Loucy (cell line): ENCODE measurements around the gene COX7A2.

ENCODE experiments used
- EZH2phosphoT487 ChIP-seq: fragments of 200-600 bp; IDR thresholded peaks from 2 replicates; pipeline ENCODE4 v1.6.1; 2018; ENCODE audit warnings: antibody characterized with exemption, mild to moderate bottlenecking, moderate library complexity, borderline replicate concordance
- TF ChIP-seq, protein P1 (sequence below): fragments of 200-600 bp; sonication (generic); conservative IDR thresholded peaks from 2 replicates; pipeline ENCODE4 v1.5.1; 2014; ENCODE audit warnings: mild to moderate bottlenecking, antibody characterized with exemption, low read length

DNA sequence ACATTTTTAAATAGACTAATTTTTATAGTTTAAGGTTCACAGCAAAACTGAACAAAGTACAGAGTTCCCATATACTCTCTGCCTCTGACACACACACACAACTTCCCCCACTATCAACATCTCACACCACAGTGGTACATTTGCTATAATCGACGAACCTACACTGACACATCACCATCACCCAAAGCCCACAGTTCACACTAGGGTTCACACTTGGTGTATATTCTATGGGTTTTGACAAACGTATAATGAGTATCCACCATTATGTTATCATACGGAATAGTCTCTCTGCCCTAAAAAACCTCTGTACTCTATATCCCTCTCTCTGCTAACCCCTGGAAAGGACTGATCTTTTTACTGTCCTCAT, 25.4 kb upstream of the COX7A2 start:
- TF ChIP-seq, protein P1, sequence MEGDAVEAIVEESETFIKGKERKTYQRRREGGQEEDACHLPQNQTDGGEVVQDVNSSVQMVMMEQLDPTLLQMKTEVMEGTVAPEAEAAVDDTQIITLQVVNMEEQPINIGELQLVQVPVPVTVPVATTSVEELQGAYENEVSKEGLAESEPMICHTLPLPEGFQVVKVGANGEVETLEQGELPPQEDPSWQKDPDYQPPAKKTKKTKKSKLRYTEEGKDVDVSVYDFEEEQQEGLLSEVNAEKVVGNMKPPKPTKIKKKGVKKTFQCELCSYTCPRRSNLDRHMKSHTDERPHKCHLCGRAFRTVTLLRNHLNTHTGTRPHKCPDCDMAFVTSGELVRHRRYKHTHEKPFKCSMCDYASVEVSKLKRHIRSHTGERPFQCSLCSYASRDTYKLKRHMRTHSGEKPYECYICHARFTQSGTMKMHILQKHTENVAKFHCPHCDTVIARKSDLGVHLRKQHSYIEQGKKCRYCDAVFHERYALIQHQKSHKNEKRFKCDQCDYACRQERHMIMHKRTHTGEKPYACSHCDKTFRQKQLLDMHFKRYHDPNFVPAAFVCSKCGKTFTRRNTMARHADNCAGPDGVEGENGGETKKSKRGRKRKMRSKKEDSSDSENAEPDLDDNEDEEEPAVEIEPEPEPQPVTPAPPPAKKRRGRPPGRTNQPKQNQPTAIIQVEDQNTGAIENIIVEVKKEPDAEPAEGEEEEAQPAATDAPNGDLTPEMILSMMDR, result no peak
- TF ChIP-seq EZH2phosphoT487, result no peak
